GM19455 (cell line): ENCODE results near the gene ALDOC.
"Not testable (repeated sequence)": the region's sequence is repeated elsewhere in the genome, so short reads cannot be mapped to it uniquely, and the experiment has no call there.

Experiments used
- ATAC-seq: cut with Tn5 transposase; IDR thresholded peaks from one replicate; pipeline ENCODE4 v1.9.1; 2021; ENCODE audit not compliant: unreplicated experiment

Gene ALDOC

DNA sequence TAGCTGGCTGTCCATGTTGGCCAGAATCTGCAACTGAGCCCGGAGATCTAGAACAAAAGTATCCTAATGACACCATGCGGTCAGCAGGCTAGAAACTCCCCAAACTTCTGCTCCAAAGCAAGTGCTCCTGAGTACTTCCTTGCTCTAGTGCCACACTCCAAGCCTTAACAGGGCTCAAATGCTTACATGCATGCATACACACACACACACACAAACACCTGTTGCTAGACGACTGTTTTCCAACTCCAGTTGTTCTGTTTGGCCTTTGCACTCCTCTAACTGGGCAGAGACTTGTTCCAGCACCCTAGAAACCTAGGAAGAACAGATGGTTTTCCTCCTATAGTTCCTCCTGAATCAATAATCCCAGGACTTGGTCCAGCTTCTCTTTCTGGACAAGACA is 7.7 kb upstream of the ALDOC start:
- no peak for ATAC-seq

DNA sequence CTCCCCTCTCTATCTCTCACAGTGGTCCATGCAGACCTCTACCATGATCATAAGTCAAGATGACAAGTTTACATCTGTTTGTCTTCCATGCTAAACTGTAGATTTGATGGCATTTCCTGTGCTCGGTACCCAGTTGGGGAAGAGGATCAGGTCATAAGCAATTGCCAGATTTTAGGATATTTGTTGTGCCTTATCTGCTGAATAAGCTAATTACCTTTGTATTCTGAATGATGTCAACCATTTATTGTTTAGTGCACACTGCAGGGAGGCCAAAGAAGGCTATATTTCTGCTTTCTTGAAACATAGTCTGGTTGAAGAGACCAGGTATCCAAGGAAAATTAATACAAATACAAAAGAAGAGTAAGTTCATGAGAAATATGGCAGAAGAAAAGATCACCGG is 5.8 kb upstream of the ALDOC start:
- no peak for ATAC-seq

DNA sequence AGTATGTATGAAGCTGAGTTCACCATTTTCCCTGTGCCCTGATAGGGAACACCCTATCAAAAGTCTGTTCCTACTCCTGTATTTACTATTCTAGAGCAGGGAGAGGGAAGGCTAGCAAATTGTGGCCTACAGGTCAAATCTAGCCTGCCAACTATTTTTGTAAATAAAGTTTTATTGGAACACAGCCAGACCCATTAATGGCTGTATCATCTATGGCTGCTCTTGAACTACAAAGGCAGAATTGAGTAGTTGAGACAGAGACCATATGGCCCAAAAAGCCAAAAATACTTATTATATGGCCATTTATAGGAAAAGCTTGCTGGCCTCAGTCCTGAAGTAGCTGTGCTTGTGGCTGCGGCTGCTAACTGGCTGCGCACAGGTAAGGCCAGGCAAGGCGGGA is 4.3 kb upstream of the ALDOC start:
- no peak for ATAC-seq

DNA sequence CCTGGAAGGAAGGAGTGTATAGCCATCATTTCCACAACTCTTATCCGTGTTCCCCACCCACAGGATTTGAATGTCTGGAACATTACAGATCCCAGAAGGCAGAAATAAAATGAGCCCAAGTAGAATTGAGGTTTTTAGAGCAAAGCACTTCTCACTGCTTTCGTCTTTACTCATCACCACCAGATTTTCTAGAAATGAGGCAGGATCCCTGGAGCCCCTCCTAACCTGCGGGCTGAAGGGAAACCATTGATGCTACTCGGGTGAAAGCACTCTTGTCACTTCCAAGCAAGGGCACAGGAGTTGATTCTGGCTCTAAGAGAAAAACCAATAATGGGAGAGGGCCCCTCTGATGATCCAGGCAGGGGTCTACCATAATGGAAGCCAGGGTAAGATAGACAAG is 2.8 kb upstream of the ALDOC start:
- no peak for ATAC-seq

DNA sequence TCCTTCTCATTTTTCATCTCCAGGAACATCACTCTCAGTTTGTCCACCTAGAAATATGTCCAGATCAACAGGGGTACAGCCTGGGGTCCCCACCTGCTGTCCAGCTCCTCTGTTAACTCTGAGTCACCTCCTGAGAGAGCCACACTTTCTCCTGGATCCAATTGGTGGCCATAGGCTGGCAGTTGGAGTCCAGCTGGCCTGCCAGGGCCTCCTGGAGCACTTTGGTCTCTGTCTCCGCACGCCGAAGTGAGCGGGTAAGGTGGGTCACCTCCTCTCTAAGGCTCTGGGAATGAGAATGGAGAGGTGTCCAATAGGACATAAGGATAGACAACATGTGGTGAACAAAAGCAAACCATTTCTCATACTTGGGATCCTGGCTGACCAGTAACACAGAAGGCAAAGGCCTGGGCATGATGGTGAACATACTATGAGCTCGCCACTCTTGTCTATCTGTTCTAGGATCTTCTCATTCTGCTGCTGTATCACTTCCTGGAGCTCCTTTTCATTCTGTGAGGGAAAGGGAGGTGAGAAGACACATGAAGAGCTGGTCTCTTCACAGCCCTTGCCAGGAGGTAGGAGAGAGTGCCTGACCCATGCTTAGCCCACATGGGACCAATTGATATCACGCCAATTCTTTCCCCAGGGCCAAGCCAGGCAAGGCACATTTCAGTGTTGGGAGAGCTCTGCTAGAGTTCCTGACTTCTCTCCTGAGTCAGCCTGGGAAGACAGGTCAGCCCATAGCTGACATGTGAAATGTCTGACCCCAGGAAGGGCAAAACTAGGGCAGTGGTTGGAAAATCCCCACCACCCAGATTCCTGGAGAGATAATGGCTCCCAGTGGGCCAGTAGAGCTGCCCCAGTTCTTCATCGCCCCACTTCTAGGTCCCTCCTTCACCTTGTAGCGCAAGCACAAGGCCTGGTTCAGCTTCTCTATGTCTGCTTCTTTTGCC is 1.8 kb upstream of the ALDOC start:
- ATAC-seq = no peak

DNA sequence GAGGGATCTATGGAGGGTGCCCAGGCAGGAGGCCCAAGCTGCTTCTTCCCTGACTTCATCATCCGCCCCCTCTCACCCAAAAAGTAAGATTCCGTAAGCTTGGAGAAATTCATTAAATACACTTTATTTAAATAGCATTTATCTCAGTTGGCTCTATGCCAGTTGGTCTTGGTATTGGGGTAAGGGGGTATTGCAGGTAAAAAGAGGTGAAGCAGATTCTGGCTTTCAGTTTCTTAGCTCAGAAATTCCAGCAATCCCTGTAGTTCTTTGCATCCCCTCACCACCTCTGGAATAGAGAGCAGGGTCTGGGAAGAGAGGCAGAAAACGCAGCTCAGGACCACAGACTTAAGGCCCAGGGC is 750 bp upstream of the ALDOC start:
- no peak for ATAC-seq

DNA sequence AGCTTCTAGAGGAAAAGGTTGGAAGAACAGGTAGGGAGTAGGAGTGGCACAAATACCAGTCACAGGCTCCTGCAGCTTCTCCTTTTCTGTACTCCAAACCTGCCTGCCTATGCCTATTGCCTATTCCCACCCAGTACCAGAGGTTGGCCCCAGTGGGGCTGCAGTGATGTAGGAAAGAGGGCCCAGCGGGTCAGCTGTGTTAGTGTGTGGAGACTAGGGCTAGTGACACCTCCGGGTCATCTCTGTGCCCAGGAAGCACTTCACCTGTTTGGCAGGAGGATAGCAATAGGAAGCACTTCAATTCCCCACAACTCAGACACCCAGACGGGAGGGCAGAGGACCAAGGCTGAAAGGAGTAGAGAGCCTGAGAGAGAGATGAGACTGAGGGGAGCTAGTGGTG is 679 bp downstream of the ALDOC start:
- ATAC-seq = not testable (repeated sequence)

DNA sequence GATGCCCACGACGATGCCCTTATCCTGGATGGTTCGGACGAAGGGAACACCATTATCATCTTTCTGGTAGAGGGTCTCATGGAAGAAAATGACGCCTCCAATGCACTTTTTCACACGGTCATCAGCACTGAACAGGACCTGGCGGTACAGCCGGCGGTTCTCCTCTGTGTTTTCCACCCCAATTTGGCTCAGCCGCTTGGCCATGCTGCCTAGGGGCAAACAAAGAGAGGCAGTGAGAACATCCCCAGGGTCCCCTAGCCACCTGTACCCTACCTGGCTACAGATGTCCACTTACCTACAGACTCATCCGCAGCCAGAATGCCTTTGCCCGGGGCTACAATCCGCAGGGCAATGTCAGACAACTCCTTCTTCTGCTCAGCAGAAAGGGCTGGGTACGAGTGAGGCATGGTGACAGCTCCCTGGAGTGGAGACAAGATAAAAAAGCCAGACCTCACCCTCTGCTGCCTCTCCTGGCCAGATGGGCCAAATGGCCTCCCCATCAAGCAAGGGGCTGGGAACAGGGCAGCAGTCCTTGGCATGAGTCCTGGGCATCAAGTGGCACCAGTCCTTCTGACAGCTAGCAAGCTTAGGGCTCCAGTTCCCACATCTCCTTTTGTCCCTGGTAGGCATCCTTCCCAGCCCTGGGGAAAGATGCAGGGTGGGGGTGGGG is 1.4 kb downstream of the ALDOC start:
- no peak for ATAC-seq

DNA sequence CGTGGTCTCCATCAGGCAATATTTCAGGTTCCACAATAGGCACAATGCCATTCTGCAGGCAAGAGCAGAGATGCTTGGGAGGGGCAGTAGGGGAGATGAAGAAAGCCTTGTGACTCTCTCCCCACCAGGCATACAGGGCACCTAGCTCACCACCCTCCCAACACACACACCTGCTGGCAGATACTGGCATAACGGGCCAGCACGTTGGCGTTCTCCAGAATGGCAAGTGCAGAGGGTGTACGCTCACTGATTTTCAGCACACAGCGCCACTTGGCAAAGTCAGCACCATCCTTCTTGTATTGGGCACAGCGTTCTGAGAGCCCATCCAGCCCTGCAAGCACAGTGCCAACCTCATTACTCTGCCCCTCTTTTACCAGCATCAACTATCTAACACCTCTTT is 2.2 kb downstream of the ALDOC start:
- ATAC-seq = no peak

DNA sequence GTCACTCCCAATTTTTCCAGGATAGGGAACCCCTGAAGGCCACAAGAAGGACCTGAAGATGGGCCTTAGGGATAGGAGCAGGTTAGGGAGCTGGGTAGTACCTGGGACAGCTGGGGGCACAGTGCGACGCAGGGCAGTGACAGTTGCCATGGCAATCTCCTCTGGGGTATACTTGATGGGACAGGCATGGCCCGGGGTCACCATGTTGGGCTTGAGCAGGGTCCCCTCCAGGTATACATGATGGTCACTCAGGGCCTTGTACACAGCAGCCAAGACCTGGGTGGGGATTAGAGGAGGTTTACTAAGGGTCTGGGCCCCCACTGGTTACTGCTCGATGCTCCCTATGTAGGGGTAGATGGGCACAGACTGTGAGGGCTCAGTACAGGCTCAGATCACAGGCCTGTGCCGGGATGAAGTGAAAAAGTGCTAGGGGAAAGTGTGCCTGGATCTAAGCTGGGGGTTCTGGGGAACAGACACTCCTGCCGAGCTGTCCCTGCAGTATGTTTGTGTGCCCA is 2.7 kb downstream of the ALDOC start:
- no peak for ATAC-seq

DNA sequence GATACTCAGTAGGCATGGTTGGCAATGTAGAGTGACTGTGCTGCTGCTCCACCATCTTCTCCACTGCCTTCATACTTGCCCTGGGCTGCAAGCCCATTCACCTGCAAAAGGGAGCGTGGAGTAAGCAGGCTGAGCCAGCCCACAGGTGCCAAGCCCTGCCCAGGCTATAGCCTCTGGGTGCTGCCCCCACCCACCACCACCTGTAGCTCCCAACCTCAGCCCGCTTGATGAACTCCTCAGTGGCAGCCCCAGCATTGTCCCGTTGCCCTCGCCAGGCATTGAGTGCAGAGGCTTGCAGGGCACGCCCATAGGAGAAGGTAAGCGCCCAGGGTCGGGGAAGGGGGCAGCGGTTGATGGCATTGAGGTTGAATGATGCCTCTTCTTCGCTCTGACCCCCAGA is 3.2 kb downstream of the ALDOC start:
- ATAC-seq = no peak

DNA sequence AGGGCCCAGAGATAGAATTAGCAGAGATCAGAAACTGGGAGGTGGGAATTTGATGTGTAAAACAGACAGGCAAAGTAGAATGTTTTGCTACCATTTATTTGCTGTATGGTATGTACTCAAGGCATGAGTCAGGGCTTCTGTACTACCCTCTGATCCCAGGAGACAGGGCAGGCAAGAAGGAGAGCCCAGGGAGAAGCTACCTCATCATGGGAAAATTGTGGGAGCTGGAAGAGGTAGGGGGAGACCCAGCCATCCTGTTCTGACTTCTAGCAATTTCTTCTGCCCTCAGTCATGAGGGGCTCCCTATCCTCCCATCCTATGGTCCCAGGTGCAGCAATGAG is 3.7 kb downstream of the ALDOC start:
- no peak for ATAC-seq

DNA sequence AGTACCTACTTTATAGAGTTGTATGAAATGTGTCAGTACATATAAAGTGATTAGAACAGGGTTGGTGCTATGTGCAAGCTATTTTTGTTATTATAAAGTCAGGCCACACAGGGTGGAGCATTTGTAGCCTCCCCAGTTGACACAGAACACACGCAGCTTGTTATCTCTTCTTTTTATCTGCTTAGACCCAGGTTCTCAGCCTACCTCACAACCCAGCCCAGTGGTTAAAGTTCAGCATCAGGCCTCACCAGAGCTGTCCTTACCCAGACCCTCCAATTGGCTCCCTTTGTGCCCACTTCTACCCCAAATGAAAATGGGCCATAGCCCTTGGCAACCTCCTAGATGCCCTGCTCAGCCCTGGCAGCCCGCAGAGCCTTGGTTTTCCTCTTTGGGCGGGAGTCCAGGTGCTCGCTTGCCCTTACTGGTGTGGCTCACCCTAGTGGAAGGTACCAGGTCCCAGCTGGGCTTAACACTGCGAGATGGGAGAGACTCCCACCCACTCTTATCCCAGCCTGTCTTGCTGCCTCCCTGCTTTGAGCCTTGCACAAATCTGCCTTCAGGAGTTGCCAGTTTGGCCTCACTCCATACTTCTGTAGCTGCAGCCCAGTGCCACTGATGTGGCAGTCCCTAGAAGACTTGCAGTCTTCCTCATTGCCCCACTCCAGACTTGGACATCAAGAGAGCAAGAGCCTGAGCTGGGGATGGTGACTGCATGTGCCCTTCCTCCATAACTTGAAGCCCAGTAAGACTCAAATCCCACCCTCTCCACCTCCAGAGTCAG is 4.2 kb downstream of the ALDOC start:
- no peak for ATAC-seq

DNA sequence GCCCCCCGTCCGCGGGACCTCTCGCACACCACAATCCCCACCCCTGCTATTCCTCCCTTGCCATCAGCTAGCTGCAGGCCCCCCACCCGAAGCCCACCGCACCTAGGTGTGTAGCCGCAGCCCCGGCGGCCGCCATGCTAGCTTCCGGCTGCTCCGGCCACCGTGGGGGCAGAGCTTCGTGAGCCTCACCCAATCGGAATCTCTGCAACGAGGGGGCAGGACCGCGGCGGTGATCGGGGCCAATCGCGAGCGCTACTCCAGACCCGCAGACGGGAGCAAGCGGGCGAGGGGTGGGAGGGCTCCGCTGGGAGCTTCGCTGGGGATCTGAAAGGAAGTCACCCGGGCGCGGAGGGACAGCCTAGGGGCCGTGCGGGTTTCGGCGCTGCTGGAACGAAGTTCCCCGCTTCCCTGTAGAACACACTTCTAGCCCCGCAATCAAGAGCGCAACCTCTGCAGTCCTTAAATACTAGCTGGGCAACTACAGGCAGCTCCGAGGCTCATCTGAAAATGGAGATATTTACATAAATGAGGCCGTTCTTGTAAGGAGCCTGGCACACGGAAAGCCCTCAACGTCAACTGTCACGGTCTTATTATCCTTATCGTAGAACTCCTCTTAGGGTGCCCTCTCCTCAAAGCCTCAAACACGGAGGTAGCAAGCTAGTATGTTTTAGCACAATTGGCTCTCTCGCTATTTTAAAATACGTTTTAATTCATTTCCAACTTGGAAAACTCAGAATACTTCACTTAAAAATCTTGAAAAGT is 5.2 kb downstream of the ALDOC start, which contains the start of gene PIGS:
PIGS (minus strand) TSS at position 164 of the 762 bp plus-strand sequence; CDS start at position 136, 28 bp downstream.
- ATAC-seq = peak; percentile 84

DNA sequence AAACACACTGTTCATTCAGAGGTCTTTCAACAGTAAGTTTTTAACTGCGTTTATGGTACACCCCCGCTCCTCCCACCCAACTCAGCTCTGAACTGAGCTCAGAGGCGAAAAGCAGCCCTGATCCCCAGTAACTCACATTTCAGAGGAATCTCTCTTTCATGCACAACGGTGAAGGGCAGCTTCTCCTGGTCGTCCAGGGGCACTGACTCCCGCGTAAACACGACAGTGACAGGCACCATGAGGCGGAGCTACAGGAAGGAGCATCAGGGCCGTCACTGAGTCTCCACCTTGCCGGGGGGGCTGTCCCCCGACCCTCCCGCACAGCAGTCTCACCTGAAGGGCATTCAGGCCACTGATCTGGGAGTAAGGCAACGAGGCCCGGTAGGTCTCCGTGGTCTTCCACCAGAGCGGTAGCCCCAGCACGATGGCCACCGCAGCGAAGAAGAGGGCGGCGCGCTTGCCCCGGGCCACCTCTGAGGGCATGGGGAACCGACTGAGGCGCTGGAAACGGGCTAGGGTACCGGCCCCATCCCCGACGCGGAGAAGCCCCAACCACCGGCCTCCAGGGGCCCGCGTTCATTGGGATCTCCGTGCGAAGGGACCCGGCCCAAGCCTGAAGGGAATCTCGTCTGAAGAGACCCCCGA is 5.9 kb downstream of the ALDOC start:
- ATAC-seq = peak; percentile 43

DNA sequence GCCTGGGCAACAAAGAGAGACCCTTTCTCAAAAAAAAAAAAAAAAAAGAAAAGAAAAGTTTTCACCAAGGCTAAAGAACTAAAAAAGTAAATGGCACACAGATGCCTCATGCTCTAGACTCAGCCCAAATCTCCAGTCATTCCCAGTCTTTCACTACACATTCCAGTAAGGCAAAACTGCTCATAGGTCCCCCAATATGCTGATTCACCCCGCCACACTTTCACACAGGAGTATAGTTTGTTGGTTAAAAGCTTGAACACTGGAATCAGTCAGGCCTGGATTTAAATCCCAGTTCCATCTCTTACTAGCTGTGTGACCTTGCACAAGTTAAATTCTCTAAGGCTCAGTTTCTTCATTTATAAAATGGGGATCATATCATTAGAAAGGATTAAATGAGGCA is 7.2 kb downstream of the ALDOC start:
- no peak for ATAC-seq

DNA sequence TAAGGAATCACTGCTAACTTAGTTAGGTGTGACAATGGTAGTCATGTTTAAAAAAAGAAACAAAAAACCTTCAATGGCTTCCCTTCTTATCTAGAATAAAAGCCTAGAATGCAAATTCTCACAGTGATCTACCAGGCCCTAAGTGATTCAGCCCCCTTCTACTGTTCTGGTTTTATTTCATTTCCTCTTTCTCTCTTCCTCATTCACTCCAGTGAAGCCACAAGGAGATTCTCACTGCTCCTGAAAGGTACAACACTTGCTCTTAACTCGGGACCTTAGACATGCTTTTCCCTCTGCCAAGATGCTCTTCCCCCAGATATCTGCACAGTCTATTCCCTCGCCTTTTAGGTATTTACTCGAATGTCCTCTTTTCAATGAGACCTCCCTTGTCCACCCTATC is 9.1 kb downstream of the ALDOC start:
- ATAC-seq = no peak

DNA sequence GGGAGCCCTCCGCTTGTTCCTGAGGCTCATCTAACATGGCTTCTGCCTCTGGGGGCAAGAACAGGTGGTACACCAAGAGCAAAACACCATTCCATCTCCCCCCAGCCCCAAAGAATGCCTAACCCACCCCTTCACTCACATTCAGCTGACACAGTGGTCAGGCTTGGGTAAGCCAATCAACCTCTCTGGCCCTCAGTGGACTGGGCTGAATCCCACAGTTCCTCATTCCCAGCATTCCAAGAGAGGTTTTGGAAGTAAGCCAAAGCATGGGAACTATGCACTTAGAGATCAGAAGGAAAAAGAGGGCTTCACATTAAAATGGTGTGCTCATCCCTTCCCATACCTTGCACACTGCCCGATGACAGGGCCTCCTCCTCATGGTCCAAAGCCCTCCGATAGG is 13.2 kb downstream of the ALDOC start:
- no peak for ATAC-seq

DNA sequence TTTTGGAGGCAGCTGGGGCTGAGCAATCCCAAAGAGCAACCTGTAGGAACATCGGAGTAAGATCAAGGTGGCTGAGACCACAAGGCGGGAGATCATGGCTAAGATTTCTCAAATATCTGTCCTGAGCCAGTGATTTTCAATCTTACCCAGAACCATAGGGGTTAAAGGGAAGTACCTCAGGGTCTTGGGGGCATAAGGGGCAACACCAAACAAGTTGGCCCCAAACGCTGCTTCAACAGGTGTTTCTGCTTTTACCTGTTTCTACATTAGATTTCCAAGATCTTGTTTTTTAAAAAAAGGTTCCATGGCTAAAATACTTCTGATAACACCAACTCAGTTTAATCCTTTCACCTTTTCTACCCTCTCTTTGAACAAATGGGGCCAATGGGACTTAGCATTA is 21.7 kb downstream of the ALDOC start:
- ATAC-seq = no peak

DNA sequence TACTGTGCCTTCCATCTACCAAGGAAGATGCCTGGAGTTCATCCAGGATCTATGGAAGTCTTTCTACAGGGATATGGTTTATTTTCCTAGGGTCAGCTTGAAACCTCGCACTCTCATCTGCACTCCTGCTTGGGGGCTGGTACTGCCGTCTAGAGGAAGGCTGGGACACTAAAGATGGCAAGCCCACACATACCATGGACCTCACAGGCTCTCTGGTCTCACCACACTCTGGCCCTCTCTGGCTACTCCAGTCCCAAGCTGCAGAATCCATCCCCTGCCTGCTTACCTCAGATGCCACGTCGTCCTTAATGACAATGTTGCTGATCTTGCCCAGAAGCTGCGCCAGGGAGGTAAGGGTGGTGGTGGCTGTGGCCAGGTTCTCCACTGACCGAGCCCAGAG is 22.1 kb downstream of the ALDOC start:
- no peak for ATAC-seq
